Effector memory CD4-positive, alpha-beta T cell (primary cell): Measurements from ENCODE around the gene IQGAP1.

Experiments
- DNase-seq, 3 donors: peaks; one replicate each; pipeline ENCODE4 v3.0.0-alpha.2; 2020
- H3K27ac ChIP-seq: 2 replicates; pipeline ENCODE4 v1.7.0; 2013; ENCODE audit warnings: mild to moderate bottlenecking, low read length, moderate library complexity; ENCODE audit not compliant: insufficient read depth, poor library complexity, severe bottlenecking
- H3K27me3 ChIP-seq: replicated peaks from 2 replicates; pipeline ENCODE4 v1.7.0; 2013; ENCODE audit warnings: mild to moderate bottlenecking, low read length; ENCODE audit not compliant: insufficient read depth, control insufficient read depth, poor library complexity, severe bottlenecking
- H3K36me3 ChIP-seq: 2 replicates; pipeline ENCODE4 v1.7.0; 2013; ENCODE audit warnings: mild to moderate bottlenecking, low read length, moderate library complexity; ENCODE audit not compliant: control insufficient read depth, insufficient read depth
- H3K4me1 ChIP-seq: 2 replicates; pipeline ENCODE4 v1.7.0; 2013; ENCODE audit warnings: low read length, mild to moderate bottlenecking; ENCODE audit not compliant: control insufficient read depth, insufficient read depth, poor library complexity, severe bottlenecking
- H3K4me3 ChIP-seq: 2 replicates; pipeline ENCODE4 v1.7.0; 2013; ENCODE audit warnings: low read length, low read depth, mild to moderate bottlenecking; ENCODE audit not compliant: insufficient read depth, poor library complexity, severe bottlenecking
- H3K9me3 ChIP-seq: 2 replicates; pipeline ENCODE4 v1.7.0; 2013; ENCODE audit warnings: mild to moderate bottlenecking, low read length, moderate library complexity; ENCODE audit not compliant: control insufficient read depth

Gene IQGAP1

DNA sequence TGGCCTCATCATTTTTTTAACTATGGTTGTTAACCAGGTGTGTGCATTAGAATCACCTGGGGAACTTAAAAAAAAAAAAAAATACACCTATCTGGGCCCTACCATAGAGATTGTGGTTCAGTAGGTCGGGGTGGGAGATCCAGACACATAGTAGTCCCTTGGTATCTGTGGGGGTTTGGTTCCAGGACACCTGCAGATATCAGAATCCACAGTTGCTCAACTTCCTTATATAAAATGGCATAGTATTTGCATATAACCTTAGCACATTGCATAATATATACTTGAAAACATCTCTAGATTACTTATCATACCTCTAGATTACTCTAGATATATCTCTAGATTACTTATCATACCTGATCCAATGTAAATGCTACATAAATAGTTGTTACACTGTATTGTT lies 5.0 kb downstream of the IQGAP1 start:
- Histone ChIP-seq H3K9me3 (no peaks in the 10 kb centered on the region), H3K27ac (no peak overlapping the region), H3K27me3 (no peaks in the 10 kb centered on the region), H3K36me3 (peaks cover 4% of the 10 kb centered on the region), H3K4me3 (no peak overlapping the region), H3K4me1 (peaks cover 21% of the 10 kb centered on the region)
- no peak for DNase-seq

DNA sequence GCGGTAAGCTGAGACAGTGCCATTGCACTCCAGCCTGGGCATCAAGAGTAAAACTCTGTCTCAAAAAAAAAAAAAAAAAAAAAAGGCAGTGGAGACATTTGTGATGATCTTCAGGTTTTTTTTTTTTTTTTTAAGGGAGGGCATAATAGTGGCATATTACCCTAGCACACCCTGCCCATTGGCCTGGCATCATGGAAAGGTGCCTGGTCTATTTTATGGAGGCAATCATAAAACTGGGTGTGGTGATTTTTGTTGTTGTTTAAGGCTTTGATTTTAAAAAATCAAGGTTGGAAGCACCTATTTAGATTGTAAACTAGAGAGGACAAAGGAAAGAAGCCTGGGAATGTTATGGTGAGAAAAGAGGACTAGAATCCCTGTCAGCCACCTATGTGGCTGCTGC lies 6.0 kb downstream of the IQGAP1 start:
- Histone ChIP-seq H3K9me3 (no peaks in the 10 kb centered on the region), H3K27me3 (no peaks in the 10 kb centered on the region), H3K4me1 (peaks cover 19% of the 10 kb centered on the region), H3K36me3 (peaks cover 4% of the 10 kb centered on the region), H3K4me3 (no peak overlapping the region), H3K27ac (no peak overlapping the region)
- no peak for DNase-seq

DNA sequence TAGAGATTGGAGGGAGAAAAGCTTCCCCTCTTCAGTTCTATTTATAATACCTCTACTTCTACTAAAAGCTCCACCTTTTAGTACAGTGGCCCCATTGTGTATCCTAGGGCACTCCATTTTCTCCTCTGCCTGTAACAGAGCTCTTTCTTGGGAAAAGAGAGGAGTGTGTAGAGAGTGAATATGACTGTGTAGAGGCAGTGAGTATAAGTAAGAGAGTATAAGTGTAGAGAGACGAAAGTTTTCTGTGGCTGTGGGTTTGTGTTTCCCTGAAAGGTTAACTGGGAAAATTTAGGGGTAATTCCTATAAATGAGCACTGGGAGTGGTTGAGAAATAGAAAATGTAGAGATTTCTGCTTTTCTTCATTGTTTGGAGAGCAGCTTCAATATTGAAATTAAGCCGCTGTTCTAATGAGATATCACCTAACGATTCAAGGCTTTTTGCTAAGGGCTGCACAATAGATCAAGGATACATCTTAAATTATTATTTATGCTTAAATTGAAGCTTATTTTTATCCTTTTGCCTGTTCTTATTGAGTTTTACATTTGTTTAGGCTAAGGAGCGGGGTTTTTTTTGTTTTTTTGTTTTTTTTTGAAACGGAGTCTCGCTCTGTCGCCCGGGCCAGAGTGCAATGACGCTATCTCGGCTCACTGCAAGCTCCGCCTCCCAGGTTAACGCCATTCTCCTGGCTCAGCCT lies 6.9 kb downstream of the IQGAP1 start:
- no peaks in the 10 kb centered on the region for H3K9me3 ChIP-seq
- H3K4me3 ChIP-seq = no peak overlapping the region
- H3K36me3 ChIP-seq = peaks cover 4% of the 10 kb centered on the region
- no peak for DNase-seq
- H3K27me3 ChIP-seq = no peaks in the 10 kb centered on the region
- H3K27ac ChIP-seq = no peak overlapping the region
- H3K4me1 ChIP-seq = peaks cover 12% of the 10 kb centered on the region

DNA sequence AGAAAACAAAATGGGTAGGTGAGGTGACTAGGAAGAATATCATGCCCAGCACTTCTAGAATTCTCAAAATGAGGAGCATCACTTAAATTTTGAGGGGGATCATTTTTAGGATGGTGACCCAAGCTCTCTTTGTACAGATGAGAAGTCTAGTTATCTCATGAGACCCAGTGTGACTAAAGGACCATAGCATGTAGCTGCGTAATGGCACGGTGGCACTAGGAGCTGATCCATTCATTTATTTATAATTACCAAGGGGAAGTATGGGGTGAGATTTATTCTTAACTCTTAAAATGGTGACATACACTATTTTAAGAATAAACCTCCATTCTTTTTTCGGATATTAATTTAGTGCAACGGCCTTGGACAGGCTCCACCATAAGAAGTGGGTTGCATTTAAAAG lies 8.3 kb downstream of the IQGAP1 start:
- Histone ChIP-seq H3K4me3 (no peak overlapping the region), H3K27ac (no peak overlapping the region), H3K36me3 (peaks cover 4% of the 10 kb centered on the region), H3K4me1 (peaks cover 20% of the 10 kb centered on the region), H3K9me3 (no peaks in the 10 kb centered on the region), H3K27me3 (no peaks in the 10 kb centered on the region)
- no peak for DNase-seq

DNA sequence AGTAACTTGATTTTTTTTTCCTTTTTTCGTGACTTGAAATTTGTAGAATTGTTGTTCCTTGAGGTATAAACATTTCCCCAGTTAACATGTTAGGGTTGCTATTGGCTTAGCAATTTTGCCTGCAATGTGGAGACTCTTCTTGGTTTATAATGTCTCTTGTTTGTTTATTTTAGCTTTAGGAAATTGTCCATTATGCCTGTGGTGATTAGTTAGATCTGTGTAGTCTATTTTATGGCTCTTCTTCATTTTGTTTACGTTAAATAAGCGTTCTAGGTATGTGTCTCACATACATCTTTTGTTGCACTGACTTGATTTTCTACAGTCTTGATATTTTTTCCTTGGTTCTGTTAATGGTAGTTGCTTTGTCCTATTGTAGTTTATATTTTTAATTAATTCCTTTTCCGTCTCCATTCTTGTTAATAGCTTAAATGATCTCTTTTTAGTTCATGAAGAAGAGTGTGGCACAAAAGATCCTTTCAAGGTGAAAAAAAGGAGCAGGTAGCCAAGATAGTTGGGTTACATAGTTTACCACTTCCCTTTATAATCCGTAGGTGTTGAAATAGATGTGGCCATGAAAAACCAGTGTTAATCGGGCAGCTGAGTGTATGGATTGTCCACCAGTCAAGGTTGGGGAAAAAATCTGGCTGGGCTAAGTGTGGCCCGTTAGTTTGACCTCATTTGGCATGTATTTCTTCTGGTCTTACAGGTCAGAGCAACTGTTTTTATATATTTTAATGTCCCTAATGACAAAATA lies 12.1 kb downstream of the IQGAP1 start:
- Histone ChIP-seq H3K27ac (peak overlapping the region; percentile 92), H3K4me1 (peaks cover 27% of the 10 kb centered on the region), H3K36me3 (no peaks in the 10 kb centered on the region), H3K9me3 (no peaks in the 10 kb centered on the region), H3K27me3 (no peaks in the 10 kb centered on the region), H3K4me3 (peak overlapping the region; percentile 10)
- DNase-seq = no peak

DNA sequence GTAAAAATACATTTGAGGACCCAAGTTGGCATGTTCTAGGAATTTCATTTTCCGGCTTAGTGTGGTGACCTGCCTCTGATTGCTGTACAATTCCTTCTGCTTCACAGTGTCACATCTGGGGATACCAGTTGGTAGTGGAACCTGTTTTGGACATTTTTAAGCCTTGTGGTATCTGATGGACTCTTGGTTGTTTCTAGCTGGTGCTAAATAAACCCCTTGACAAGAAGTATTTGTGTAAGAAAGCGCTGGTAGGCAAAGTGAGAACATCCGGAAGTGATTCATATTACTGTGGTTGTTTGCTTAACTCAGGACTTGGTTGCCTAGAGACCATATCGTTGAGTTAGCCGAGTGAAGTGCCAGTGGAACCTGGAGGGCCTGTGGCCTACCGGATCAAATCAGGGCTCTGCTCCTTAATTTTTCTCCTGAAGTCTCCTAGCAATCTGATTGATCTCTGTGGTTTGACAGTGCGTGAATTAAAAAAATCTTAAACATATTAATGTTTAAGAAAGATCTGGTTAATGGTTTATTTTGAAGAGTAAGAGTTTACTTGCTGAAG lies 12.8 kb downstream of the IQGAP1 start:
- no peaks in the 10 kb centered on the region for H3K36me3 ChIP-seq
- DNase-seq = peak; percentile 52 to 69 (median 59)
- H3K27me3 ChIP-seq = no peaks in the 10 kb centered on the region
- H3K4me1 ChIP-seq = peaks cover 27% of the 10 kb centered on the region
- peak overlapping the region; percentile 92 for H3K27ac ChIP-seq
- no peaks in the 10 kb centered on the region for H3K9me3 ChIP-seq
- peak overlapping the region; percentile 10 for H3K4me3 ChIP-seq

DNA sequence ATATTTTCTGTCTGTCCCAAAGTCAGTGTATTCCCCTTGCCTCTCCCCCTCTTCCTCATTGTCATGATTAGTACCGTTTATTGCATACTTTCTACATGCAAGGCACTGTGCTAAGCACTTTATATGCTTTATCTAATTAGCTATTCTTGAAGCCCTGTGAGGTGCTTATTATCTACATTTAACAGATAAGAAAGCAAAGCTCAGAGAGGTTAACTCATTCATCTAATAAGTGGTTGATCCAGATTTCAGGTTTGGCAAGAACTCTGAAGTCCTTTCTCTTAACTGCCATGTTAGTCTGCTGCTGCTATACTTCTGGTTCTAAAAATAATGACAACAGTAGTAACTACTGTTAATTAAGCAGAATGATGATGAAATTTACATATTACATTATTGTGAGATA lies 13.5 kb downstream of the IQGAP1 start:
- DNase-seq = no peak
- no peak overlapping the region for H3K4me3 ChIP-seq

DNA sequence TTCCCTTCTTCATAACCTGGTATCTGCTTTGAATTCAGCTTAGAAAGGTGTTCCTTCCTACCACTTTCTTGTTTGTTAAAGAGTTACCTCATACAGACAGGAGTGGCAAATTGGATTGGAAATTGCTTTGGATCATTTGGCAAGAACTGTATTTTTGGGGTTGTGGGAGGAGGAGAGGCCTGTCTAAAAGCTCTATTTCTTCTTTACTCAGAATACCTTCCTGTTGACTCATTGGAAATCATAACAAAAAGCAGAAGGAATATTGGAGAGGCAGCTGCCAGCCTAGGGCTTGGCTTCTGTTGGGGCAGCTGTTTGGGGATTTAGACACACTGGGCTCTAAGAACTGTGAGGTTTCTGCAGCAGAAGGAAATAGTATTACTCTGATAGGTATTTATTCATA lies 14.2 kb downstream of the IQGAP1 start:
- Histone ChIP-seq H3K4me3 (no peak overlapping the region), H3K36me3 (no peaks in the 10 kb centered on the region), H3K9me3 (no peaks in the 10 kb centered on the region), H3K4me1 (peaks cover 29% of the 10 kb centered on the region), H3K27me3 (no peaks in the 10 kb centered on the region), H3K27ac (peak overlapping the region; percentile 92)
- DNase-seq = no peak

More for the DNA sequence above, 13.5 kb downstream of the IQGAP1 start:
- Histone ChIP-seq H3K27ac (peak overlapping the region; percentile 92), H3K27me3 (no peaks in the 10 kb centered on the region), H3K4me1 (peaks cover 27% of the 10 kb centered on the region), H3K36me3 (no peaks in the 10 kb centered on the region), H3K9me3 (no peaks in the 10 kb centered on the region)

DNA sequence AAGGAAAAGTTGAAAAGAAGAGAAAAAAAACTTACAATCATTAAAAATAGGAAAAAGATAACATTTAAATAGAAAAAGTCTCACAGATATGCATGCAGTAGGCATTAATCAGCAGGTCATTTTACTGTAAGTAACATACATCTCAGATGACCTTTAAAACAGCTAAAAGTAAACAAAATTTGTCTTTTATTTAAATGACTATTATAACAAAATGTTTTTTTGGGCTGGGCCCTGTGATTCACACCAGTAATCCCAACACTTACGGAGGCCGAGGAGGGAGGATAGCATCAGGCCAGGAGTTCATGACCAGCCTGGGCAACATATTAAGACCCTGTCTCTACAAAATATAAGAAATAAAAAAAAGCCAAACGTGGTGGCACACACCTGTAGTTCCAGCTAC lies 14.7 kb downstream of the IQGAP1 start:
- H3K36me3 ChIP-seq = no peaks in the 10 kb centered on the region
- H3K4me3 ChIP-seq = no peak overlapping the region
- H3K27ac ChIP-seq = no peak overlapping the region
- no peaks in the 10 kb centered on the region for H3K9me3 ChIP-seq
- H3K27me3 ChIP-seq = no peaks in the 10 kb centered on the region
- H3K4me1 ChIP-seq = peaks cover 32% of the 10 kb centered on the region
- DNase-seq = no peak

DNA sequence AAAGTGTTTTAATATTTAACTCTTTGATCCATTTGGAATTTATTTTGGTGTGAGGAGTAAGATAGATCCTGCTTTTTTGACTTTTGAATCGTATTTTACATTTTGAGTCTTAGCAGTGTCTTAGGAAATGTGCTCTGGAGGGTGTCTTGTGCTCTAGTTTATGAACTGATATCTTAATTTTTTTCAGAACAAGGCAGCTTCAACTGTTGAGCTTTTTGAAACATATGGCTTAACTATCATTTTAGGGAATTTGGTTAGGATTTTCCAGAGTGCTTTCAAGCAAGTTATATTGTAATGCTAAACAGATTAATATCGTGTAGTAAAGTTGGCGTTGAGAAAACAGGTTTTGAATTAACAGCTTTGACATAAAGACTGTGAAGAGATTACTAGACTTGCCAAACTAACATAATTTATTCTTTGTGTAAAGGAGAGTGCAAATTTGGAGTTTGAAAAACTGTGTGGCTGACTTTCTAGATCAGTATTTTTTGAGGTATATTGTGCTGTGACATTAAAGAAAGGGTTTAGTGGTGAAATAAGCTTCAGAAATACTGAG lies 17.1 kb downstream of the IQGAP1 start:
- no peak overlapping the region for H3K27ac ChIP-seq
- peaks cover 29% of the 10 kb centered on the region for H3K4me1 ChIP-seq
- H3K36me3 ChIP-seq = no peaks in the 10 kb centered on the region
- H3K27me3 ChIP-seq = no peaks in the 10 kb centered on the region
- no peak overlapping the region for H3K4me3 ChIP-seq
- no peaks in the 10 kb centered on the region for H3K9me3 ChIP-seq
- no peak for DNase-seq
